IMR-90 (cell line): ENCODE results near the gene C19orf25. TPM values are rescaled to one million over a fixed set of nuclear protein-coding genes. Genes with fewer than 3 reads are reported as not detected.

ENCODE experiments used
- ATAC-seq: fragments of 200-7000 bp; cut with Tn5 transposase; 2 replicates; pipeline ENCODE4 v1.9.1; 2020; ENCODE audit warnings: low read depth, mild to moderate bottlenecking, moderate library complexity
- BruUV-seq: library from RNA; stranded (reverse); fragments of 400-500 nt; replicated peaks from 2 replicates; lab custom pipeline; 2021; lab: Mats Ljungman, UMichigan
- CTCF ChIA-PET: fragments of 300-600 bp; formaldehyde crosslinking; extraction: SDS; loops from one replicate; lab custom pipeline; 2021; ENCODE audit warnings: antibody characterized with exemption; lab: Yijun Ruan, JAX
- POLR2A ChIA-PET: fragments of 300-600 bp; sonication (Branson Sonifier 250); formaldehyde crosslinking; loops from one replicate; lab custom pipeline; 2022; ENCODE audit warnings: antibody characterized with exemption; ENCODE audit not compliant: unreplicated experiment; lab: Charles Lee
- DNase-seq: peaks from one replicate; pipeline ENCODE4 v3.0.0; 2013
- H2AFZ ChIP-seq: replicated peaks from 2 replicates; pipeline ENCODE3; 2013; ENCODE audit warnings: low read length, mild to moderate bottlenecking; ENCODE audit not compliant: poor library complexity
- H2AK5ac ChIP-seq: 2 replicates; pipeline ENCODE4 v1.6.1; 2013; ENCODE audit warnings: low read depth, low read length, inconsistent platforms
- H2AK9ac ChIP-seq: replicated peaks from 2 replicates; pipeline ENCODE3; 2013; ENCODE audit warnings: mild to moderate bottlenecking, low read depth, low read length, moderate library complexity; ENCODE audit not compliant: poor library complexity
- H2BK120ac ChIP-seq: 2 replicates; pipeline ENCODE4 v1.6.1; 2013; ENCODE audit warnings: low read depth, low read length, inconsistent platforms
- H2BK15ac ChIP-seq: 3 replicates; pipeline ENCODE4 v1.6.1; 2013; ENCODE audit warnings: low read depth, low read length, inconsistent platforms
- H2BK20ac ChIP-seq: 2 replicates; pipeline ENCODE4 v1.6.1; 2013; ENCODE audit warnings: low read depth, mild to moderate bottlenecking, inconsistent platforms, low read length, moderate library complexity
- H2BK5ac ChIP-seq: 2 replicates; pipeline ENCODE4 v1.6.1; 2013; ENCODE audit warnings: mild to moderate bottlenecking, low read depth, low read length, inconsistent platforms; ENCODE audit not compliant: poor library complexity, severe bottlenecking
- H3K14ac ChIP-seq: replicated peaks from 2 replicates; pipeline ENCODE4 v1.6.1; 2013; ENCODE audit warnings: low read depth, low read length, inconsistent platforms
- H3K18ac ChIP-seq: 2 replicates; pipeline ENCODE4 v1.6.1; 2013; ENCODE audit warnings: low read depth, low read length, control low read depth
- H3K23ac ChIP-seq: 2 replicates; pipeline ENCODE4 v1.6.1; 2013; ENCODE audit warnings: low read depth, low read length, inconsistent platforms
- H3K27ac ChIP-seq: 2 replicates; pipeline ENCODE4 v1.5.1; 2013; ENCODE audit warnings: mild to moderate bottlenecking, control low read depth, low read length; ENCODE audit not compliant: insufficient read depth
- H3K27me3 ChIP-seq: 2 replicates; pipeline ENCODE4 v1.6.1; 2013; ENCODE audit warnings: low read length; ENCODE audit not compliant: control insufficient read depth, insufficient read depth
- H3K36me3 ChIP-seq: 2 replicates; pipeline ENCODE4 v1.6.1; 2013; ENCODE audit warnings: low read length, mixed read lengths; ENCODE audit not compliant: control insufficient read depth, insufficient read depth
- H3K4ac ChIP-seq: 2 replicates; pipeline ENCODE4 v1.6.1; 2013; ENCODE audit warnings: low read depth, low read length, inconsistent platforms
- H3K4me1 ChIP-seq: 2 replicates; pipeline ENCODE4 v1.6.1; 2013; ENCODE audit warnings: low read length, mixed read lengths; ENCODE audit not compliant: control insufficient read depth, insufficient read depth
- H3K4me2 ChIP-seq: 2 replicates; pipeline ENCODE4 v1.6.1; 2013; ENCODE audit warnings: low read depth, mild to moderate bottlenecking, control low read depth, low read length, moderate library complexity
- H3K4me3 ChIP-seq: 2 replicates; pipeline ENCODE4 v1.5.1; 2013; ENCODE audit warnings: low read depth, mild to moderate bottlenecking, control low read depth, low read length, moderate library complexity; ENCODE audit not compliant: insufficient read depth
- H3K56ac ChIP-seq: 2 replicates; pipeline ENCODE4 v1.6.1; 2013; ENCODE audit warnings: low read length, inconsistent platforms; ENCODE audit not compliant: insufficient read depth; ENCODE audit errors: extremely low read depth
- H3K79me1 ChIP-seq, 2 experiments: 2 replicates each; pipeline ENCODE4 v1.6.1; 2013; ENCODE audit warnings: low read length in 2 of 2, inconsistent platforms in 1 of 2, low read depth in 1 of 2
- H3K9ac ChIP-seq: 2 replicates; pipeline ENCODE4 v1.6.1; 2013; ENCODE audit warnings: low read depth, low read length, control low read depth
- H3K9me1 ChIP-seq: 2 replicates; pipeline ENCODE4 v1.6.1; 2013; ENCODE audit warnings: low read length, inconsistent platforms; ENCODE audit not compliant: insufficient read depth
- H3K9me3 ChIP-seq: 2 replicates; pipeline ENCODE4 v1.6.1; 2013; ENCODE audit warnings: low read length; ENCODE audit not compliant: control insufficient read depth, insufficient read depth
- H4K20me1 ChIP-seq: 2 replicates; pipeline ENCODE4 v1.6.1; 2013; ENCODE audit warnings: low read length, inconsistent platforms; ENCODE audit not compliant: insufficient read depth
- H4K5ac ChIP-seq: 2 replicates; pipeline ENCODE4 v1.6.1; 2013; ENCODE audit warnings: mild to moderate bottlenecking, low read depth, low read length, control low read depth
- H4K8ac ChIP-seq, 2 experiments: 2 replicates each; pipeline ENCODE4 v1.6.1; 2013; ENCODE audit warnings: low read depth in 2 of 2, low read length in 2 of 2, control low read depth in 1 of 2, inconsistent platforms in 1 of 2
- H4K91ac ChIP-seq: 2 replicates; pipeline ENCODE4 v1.6.1; 2013; ENCODE audit warnings: low read depth, low read length, inconsistent platforms; ENCODE audit not compliant: insufficient read depth
- CHD1 ChIP-seq: IDR thresholded peaks from 2 replicates; pipeline ENCODE4 v1.6.1; 2012; ENCODE audit warnings: low read depth, low read length, improper control_type of control experiment
- CTCF ChIP-seq: conservative IDR thresholded peaks from 2 replicates; pipeline ENCODE4 v1.5.1; 2012; ENCODE audit warnings: mild to moderate bottlenecking, low read depth, low read length, improper control_type of control experiment
- ELK1 ChIP-seq: fragments of 150-350 bp; IDR thresholded peaks from 2 replicates; pipeline ENCODE4 v1.6.1; 2016; ENCODE audit warnings: low read depth, mild to moderate bottlenecking, low read length, moderate library complexity, borderline replicate concordance
- FOS ChIP-seq: fragments of 150-350 bp; IDR thresholded peaks from 2 replicates; pipeline ENCODE4 v1.6.1; 2016; ENCODE audit warnings: low read depth, low read length
- MAFK ChIP-seq: IDR thresholded peaks from 2 replicates; pipeline ENCODE4 v1.6.1; 2012; ENCODE audit warnings: low read depth, low read length, improper control_type of control experiment
- MAZ ChIP-seq: IDR thresholded peaks from 2 replicates; pipeline ENCODE4 v1.6.1; 2012; ENCODE audit warnings: low read depth, mild to moderate bottlenecking, low read length, improper control_type of control experiment, moderate library complexity, borderline replicate concordance
- MXI1 ChIP-seq: IDR thresholded peaks from 2 replicates; pipeline ENCODE4 v1.6.1; 2012; ENCODE audit warnings: low read depth, mild to moderate bottlenecking, low read length, moderate library complexity, borderline replicate concordance
- NFE2L2 ChIP-seq: fragments of 150-350 bp; IDR thresholded peaks from 2 replicates; pipeline ENCODE4 v1.6.1; 2016; ENCODE audit warnings: low read depth, mild to moderate bottlenecking, low read length
- POLR2A ChIP-seq: IDR thresholded peaks from 2 replicates; pipeline ENCODE4 v1.6.1; 2012; ENCODE audit warnings: mild to moderate bottlenecking, low read depth, low read length
- RAD21 ChIP-seq: IDR thresholded peaks from 2 replicates; pipeline ENCODE4 v1.6.1; 2012; ENCODE audit warnings: low read length, improper control_type of control experiment
- RCOR1 ChIP-seq: IDR thresholded peaks from 2 replicates; pipeline ENCODE4 v1.6.1; 2012; ENCODE audit warnings: mild to moderate bottlenecking, low read length, improper control_type of control experiment; ENCODE audit not compliant: insufficient replicate concordance
- RFX5 ChIP-seq: IDR thresholded peaks from 2 replicates; pipeline ENCODE4 v1.8.0; 2012; ENCODE audit warnings: low read depth, mild to moderate bottlenecking, low read length, moderate library complexity
- SMC3 ChIP-seq: fragments of 150-350 bp; IDR thresholded peaks from 2 replicates; pipeline ENCODE4 v1.6.1; 2016; ENCODE audit warnings: low read depth, mild to moderate bottlenecking, antibody characterized with exemption, low read length, moderate library complexity
- WGBS, 2 experiments: methylation state at CpG; one replicate each; pipeline versions ENCODE4 v1.1.5 to v1.1.7; 2013; ENCODE audit warnings: missing lambda C conversion rate in 2 of 2; ENCODE audit not compliant: insufficient read length in 1 of 2; ENCODE audit errors: extremely low coverage in 2 of 2; 5-methylcytosine and 5-hydroxymethylcytosine counted together
- dilution Hi-C: fragments of 300-500 bp; cut with HindIII; formaldehyde crosslinking; loops from one replicate; pipeline ENCODE4 v1.14.3; 2018; ENCODE audit warnings: low sequenced_read_pairs; ENCODE audit not compliant: unreplicated experiment
- in situ Hi-C: fragments of 300-500 bp; cut with MboI; formaldehyde crosslinking; loops from 3 replicates; pipeline ENCODE4 v1.14.3; 2019; ENCODE audit warnings: low sequenced_read_pairs, inconsistent platforms, mixed read lengths
- intact Hi-C: fragments of 100-400 bp; cut with micrococcal nuclease; formaldehyde crosslinking; loops from 2 replicates; pipeline ENCODE4 v1.10.0; 2022
- polyA plus RNA-seq, 3 experiments: library from polyadenylated mRNA; depleted of rRNA; stranded (reverse); fragments of >200 nt; gene quantifications; 2 replicates each; pipeline ENCODE4 v1.2.3, GENCODE V29; 2012; ENCODE audit warnings: low replicate concordance in 1 of 3
- total RNA-seq: library from RNA; depleted of rRNA; stranded (reverse); fragments of >200 nt; gene quantifications from 2 replicates; pipeline ENCODE4 v1.2.3, GENCODE V29; 2012
- TF ChIP-seq, protein P1 (sequence below): fragments of 150-350 bp; IDR thresholded peaks from 2 replicates; pipeline ENCODE4 v1.6.1; 2017; ENCODE audit warnings: mild to moderate bottlenecking, antibody characterized with exemption, low read length, low read depth

Gene C19orf25
- total and polyA plus RNA-seq, 2 of the 4 experiments (the other 2 are of a cell fraction) = 10.4 to 34.9 TPM

- Histone ChIP-seq H3K9ac (no peak within 1 kb of the TSS), H2BK5ac (no peak within 1 kb of the TSS), H4K20me1 (peaks cover 7% of the 10 kb centered on the region; the same call in 1 of the 2 replicates), H3K27me3 (peaks cover 34% of the 10 kb centered on the region), H3K9me3 (no peaks in the 10 kb centered on the region), H3K23ac (peak within 1 kb of the TSS; percentile 22), H3K18ac (no peak within 1 kb of the TSS), H3K27ac (no peak within 1 kb of the TSS), H3K56ac (no peak within 1 kb of the TSS), H4K91ac (no peak within 1 kb of the TSS), H2AK9ac (peak within 1 kb of the TSS; percentile 42), H3K79me1 (no peaks in the 10 kb centered on the region), H3K14ac (no peak within 1 kb of the TSS), H2BK15ac (no peak within 1 kb of the TSS), H2AFZ (peak within 1 kb of the TSS; percentile 58), H3K4ac (no peak within 1 kb of the TSS), H2BK120ac (no peak within 1 kb of the TSS), H4K8ac (no peak within 1 kb of the TSS), H3K4me3 (no peak within 1 kb of the TSS), H3K4me1 (no peaks in the 10 kb centered on the region; the same call in 1 of the 2 replicates), H3K9me1 (peaks cover 4% of the 10 kb centered on the region; the same call in 1 of the 2 replicates), H2AK5ac (no peak within 1 kb of the TSS), H3K36me3 (no peaks in the 10 kb centered on the region), H2BK20ac (no peak within 1 kb of the TSS), H4K5ac (no peak within 1 kb of the TSS), H3K4me2 (no peak within 1 kb of the TSS)
- BruUV-seq = no TSS peak
- in situ Hi-C loops = no loop called here
- ChIA-PET CTCF (interaction anchor here (0.6 kb wide), 1 partner anchor 52 kb away, joined by 3 read pairs; no protein-coding TSS in a partner anchor), POLR2A (no interaction called here)
- ATAC-seq (peak; percentile 36; the same call in 1 of the 2 replicates), DNase-seq (no peak)
- intact Hi-C loops = no loop called here
- dilution Hi-C loops = no loop called here
- 18% methylated on average over 17 of the region's 92 CpGs; no CpG with 5 or more reads in 1 of the 2 experiments for WGBS, 2 experiments
- no peak for TF ChIP-seq RFX5
- no peak for TF ChIP-seq SMC3
- no peak for TF ChIP-seq POLR2A
- no peak for TF ChIP-seq CTCF
- TF ChIP-seq RAD21 = no peak
- no peak for TF ChIP-seq RCOR1
- TF ChIP-seq MXI1 = no peak
- no peak for TF ChIP-seq MAZ
- TF ChIP-seq, protein P1, sequence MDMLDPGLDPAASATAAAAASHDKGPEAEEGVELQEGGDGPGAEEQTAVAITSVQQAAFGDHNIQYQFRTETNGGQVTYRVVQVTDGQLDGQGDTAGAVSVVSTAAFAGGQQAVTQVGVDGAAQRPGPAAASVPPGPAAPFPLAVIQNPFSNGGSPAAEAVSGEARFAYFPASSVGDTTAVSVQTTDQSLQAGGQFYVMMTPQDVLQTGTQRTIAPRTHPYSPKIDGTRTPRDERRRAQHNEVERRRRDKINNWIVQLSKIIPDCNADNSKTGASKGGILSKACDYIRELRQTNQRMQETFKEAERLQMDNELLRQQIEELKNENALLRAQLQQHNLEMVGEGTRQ = no peak
- no peak for TF ChIP-seq NFE2L2
- no peak for TF ChIP-seq MAFK
- no peak for TF ChIP-seq ELK1
- TF ChIP-seq FOS = no peak
- no peak for TF ChIP-seq CHD1
Measured at GRCh38 chr19:1523412-1524286, 44.6 kb upstream of the C19orf25 start, which contains the start of gene PLK5. Gene PLK5 (plus strand): TSS chr19:1524077. CDS start chr19:1526997, 2,920 bp downstream.
